Activated CD8-positive, alpha-beta memory T cell treated with anti-CD3 and anti-CD28 coated beads for 36 hours (primary cell): ENCODE results near the gene ICOSLG. TPM values are rescaled to one million over a fixed set of nuclear protein-coding genes. Genes with fewer than 3 reads are reported as not detected.
"Not testable (repeated sequence)": the region's sequence is repeated elsewhere in the genome, so short reads cannot be mapped to it uniquely, and the experiment has no call there.

Experiments used
- CTCF ChIA-PET: fragments of 350-600 bp; sonication (Branson Sonifier 250); formaldehyde crosslinking; loops from one replicate; lab custom pipeline; 2021; ENCODE audit warnings: antibody characterized with exemption; lab: Charles Lee
- POLR2A ChIA-PET: fragments of 350-600 bp; sonication (Branson Sonifier 250); formaldehyde crosslinking; loops from one replicate; lab custom pipeline; 2021; ENCODE audit warnings: antibody characterized with exemption; lab: Charles Lee
- total RNA-seq, 2 experiments: library from RNA; stranded (reverse); gene quantifications; one replicate each; pipeline ENCODE4 v1.2.3, GENCODE V29; 2021

Gene ICOSLG, protein sequence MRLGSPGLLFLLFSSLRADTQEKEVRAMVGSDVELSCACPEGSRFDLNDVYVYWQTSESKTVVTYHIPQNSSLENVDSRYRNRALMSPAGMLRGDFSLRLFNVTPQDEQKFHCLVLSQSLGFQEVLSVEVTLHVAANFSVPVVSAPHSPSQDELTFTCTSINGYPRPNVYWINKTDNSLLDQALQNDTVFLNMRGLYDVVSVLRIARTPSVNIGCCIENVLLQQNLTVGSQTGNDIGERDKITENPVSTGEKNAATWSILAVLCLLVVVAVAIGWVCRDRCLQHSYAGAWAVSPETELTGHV
- 1 to 10 TPM; 1.2 to 1.4 TPM for total RNA-seq

DNA sequence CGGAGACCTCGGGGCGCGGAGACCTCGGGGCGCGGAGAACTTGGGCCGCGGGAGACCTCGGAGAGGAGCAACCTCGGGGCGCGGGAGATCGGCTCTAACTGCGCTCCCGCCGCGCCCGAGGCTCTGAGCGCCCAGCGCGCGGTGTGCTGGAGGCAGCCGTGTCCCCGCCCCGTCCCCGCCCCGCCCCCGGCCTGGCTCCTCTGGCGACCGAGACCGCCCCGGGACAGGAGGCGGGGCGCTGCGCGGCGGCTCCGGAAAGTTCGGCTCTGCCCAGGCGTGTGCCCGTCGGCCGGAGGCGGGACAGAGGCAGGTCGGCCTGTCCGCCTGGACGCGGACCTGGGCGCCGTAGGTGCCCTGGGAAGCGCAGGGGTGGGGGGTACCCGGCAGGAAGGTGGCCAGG lies at the start of gene ICOSLG:
Gene ICOSLG, minus strand, starts transcription at position 102 of the 400 bp plus-strand sequence. CDS start 126 bp downstream, outside the sequence.
- CTCF ChIA-PET, POLR2A ChIA-PET: not testable (repeated sequence)

DNA sequence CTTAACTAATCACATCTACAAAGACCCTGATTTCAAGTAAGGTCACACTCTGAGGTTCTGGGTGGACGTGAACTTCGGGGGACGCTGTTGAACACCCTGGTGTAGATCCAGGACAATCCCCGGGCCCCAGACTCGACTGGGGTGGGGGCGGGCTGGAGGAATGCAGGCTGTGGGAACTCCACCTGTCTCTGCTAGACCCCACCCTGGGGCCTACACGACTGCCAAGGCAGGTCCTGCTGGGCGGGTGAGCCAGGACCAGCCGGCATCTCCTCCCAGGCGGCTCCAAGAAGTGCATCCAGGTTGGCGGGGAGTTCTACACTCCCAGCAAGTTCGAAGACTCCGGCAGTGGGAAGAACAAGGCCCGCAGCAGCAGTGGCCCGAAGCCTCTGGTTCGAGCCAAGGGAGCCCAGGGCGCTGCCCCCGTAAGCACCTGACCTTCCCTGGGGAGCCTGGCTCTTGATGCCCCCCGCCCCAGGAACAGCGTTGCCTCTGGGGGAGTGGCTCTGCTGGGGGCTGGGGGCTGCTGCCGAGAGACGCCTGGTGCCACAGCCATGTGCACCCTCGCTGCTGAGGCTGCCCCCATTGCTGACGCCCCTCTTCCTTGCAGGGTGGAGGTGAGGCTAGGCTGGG lies 48.8 kb upstream of the ICOSLG start:
- ChIA-PET CTCF (no interaction called here), POLR2A (no interaction called here)

DNA sequence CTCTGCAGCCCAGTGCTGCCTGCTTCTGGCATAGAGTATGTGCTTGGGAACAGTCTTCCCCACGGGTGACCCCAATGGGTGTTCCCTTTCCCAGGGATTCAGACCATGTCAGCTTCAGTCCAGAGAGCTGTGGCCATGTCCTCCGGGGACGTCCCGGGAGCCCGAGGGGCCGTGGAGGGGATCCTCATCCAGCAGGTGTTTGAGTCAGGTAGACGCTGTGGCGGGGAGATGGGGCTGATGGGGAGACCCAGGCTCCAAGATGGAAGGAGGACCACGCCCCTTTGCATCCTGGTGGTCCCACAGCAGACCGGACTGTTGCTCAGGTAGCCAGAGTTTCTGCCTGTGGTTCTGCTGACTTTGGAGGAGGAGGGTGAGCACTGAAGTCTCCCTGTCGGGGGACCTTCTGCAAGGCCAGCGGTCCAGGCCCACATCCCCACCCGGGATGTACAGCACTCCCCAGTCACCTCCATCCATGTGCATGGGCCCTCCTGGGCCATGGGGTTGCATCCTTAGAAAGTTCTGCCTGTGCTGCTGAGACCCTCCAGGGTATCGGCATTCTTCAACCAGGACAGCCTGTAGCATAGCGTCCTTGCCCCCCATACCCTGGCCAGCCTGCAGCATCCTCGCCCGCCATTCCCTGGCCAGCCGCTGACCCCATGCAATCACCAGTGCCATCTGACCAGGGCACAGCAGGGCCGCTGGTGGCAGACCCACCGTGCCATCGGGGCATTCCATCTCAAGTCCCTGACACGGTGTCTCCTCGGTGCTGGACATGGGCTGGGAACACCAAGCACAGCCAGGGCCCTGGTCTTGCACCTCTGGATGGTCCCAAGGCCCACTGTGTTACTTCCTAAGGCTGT lies 47.7 kb upstream of the ICOSLG start:
- POLR2A ChIA-PET, result no interaction called here
- CTCF ChIA-PET, result no interaction called here

DNA sequence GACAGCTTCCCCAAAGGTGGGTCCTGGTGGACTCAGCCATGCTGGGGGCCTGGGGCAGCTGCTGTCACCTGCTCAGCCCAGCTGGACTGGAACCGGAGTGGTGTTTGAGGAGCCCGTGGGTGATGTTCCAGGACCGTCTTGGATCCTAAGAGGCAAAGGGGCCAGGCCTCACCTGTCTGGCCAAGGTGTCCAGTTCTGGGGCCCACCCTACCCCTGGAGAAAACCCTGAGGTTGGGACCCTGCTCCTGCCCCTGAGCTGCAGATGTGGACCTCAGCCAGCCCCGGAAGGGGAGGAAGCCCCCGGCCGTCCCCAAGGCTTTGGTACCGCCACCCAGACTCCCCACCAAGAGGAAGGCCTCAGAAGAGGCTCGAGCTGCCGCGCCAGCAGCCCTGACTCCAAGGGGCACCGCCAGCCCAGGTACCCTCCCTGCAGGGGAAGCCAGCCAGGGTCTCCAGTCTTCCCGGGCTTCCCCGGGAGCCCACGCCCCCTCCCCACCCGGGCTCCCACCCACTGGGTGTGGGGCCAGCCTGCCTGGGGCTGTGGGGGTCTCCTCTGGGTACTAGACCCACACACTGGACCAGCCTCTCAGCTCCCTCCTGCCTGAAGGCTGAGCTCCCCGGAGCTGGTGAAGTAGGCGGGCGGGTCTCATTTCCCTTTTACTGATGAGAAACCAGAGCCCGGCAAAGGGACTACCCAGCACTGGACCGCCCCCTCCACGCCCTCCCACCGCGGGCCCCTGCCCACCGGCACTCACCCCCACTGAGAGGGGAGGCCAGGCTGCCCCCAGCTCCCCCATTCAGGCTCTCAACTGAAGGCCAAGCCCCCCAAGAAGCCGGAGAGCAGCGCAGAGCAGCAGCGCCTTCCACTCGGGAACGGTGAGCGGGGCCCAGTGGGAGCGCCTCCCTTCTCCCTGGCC lies 46.2 kb upstream of the ICOSLG start:
- POLR2A ChIA-PET, result no interaction called here
- CTCF ChIA-PET, result interaction anchor here (2.2 kb wide), 1 partner anchor 11 kb away, joined by 6 read pairs; no protein-coding TSS in a partner anchor

DNA sequence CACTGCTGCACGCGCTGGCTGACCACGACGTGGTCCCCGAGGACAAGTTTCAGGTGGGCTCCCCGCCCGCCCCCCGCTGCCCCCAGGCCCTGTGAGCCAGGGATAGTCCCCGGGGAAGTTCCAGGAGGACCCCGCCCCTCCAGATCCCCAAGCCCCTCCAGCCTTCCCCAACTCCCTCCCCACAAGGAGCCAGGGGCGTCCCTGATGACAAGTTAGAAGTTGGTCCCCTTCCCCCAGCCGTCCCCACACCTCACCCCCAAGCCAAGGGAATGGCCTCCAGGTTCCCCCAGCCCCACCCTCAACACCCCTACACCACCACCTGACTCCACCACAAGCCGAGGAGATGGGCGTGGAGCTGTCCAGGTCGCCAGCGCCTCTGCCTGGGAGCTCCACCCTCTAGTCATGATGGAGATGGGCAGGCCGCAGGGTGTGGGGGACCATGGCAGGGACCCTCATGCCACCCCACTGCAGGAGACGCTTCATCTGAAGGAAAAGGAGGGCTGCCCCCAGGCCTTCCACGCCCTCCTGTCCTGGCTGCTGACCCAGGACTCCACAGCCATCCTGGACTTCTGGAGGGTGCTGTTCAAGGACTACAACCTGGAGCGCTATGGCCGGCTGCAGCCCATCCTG lies 45.5 kb upstream of the ICOSLG start:
- CTCF ChIA-PET, result interaction anchor here (2.2 kb wide), 1 partner anchor 12 kb away, joined by 6 read pairs; no protein-coding TSS in a partner anchor
- POLR2A ChIA-PET, result no interaction called here

DNA sequence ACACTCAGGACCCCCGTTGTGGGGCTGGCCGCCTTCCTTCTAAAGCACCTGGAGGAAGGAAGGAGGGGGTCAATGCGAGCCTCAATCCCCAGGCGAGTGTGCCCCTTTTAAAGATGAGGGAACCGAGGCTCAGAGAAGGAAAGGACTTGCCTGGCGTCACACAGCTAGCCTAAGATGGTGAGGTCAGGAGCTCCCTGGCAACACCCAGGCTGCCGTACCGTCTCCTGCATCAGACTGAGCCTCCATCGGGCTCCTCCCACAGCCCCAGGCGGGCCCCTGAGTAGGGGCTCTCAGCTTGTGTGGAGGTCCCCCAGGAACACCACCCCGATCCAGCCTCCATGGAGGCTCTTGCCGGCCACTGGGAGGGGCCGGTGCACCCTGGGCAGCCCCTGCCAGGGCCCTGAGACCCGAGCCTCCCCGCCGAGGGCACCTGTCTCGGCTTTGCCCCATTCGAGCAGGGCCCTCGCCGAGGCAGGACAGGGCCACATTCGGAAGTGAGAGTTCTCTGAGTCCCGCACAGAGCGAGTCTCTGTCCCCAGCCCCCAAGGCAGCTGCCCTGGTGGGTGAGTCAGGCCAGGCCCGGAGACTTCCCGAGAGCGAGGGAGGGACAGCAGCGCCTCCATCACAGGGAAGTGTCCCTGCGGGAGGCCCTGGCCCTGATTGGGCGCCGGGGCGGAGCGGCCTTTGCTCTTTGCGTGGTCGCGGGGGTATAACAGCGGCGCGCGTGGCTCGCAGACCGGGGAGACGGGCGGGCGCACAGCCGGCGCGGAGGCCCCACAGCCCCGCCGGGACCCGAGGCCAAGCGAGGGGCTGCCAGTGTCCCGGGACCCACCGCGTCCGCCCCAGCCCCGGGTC lies 44.6 kb upstream of the ICOSLG start, which contains the start of gene AIRE:
Gene AIRE, plus strand, starts transcription at position 739 of the 855 bp plus-strand sequence. CDS start 131 bp downstream, outside the sequence.
- ChIA-PET POLR2A (no interaction called here), CTCF (interaction anchor here (2.2 kb wide), 1 partner anchor 13 kb away, joined by 6 read pairs; no protein-coding TSS in a partner anchor)

DNA sequence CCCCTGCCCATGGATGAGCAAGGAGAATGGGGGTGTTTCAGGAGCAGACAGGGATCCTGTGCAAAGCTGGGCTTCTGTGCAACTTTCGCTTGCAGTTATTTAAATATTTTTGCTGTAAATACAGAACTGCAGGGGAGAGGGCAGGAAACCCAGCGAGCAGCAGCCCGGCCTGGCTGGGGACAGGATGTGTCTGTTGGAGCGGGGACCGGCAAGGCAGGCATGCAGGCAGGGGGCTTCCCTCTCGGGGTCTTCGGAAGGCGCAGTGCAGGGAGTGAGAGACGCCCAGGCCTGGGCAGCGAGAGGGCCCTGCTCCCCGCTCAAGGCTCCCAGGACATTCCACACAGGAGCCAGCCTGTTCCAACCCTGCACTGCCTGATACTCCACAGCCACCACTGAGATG lies 43.2 kb upstream of the ICOSLG start:
- ChIA-PET POLR2A (no interaction called here), CTCF (no interaction called here)

DNA sequence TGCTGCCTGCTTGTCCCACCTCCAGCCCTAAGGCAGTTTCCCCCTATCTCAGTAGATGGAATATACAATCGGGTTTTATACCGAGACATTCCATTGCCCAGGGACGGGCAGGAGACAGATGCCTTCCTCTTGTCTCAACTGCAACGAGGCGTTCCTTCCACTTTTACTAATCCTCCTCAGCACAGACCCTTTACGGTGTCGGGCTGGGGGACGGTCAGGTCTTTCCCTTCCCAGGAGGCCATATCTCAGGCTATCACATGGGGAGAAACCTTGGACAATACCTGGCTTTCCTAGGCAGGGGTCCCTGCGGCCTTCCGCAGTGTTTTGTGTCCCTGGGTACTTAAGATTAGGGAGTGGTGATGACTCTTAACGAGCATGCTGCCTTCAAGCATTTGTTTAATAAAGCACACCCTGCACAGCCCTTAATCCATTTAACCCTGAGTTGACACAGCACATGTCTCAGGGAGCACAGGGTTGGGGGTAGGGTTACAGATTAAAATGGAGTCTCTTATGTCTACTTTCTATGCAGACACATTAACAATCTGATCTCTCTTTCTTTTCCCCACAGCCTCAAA lies 42.6 kb upstream of the ICOSLG start:
- CTCF ChIA-PET, POLR2A ChIA-PET: not testable (repeated sequence)

DNA sequence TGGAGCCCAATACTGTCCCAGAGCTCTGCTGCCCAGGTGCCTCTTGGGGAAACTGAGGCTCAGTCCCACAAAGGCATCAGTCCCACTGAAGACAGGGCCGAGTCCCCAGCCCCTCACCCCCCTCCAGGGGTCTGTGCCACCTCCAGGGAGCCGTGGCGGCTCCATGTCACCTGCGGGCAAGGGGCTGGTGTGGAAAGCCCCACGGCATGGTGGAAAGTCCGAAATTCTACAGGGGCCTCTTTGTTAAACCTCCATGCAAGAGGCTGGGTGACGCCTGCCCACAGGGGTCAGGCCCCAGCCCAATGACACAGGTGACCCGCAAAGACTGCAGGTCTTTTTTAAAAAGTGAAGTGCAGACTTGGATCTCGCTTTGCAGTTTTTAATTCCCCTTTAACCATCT lies 41.6 kb upstream of the ICOSLG start:
- CTCF ChIA-PET, result interaction anchor here (1.3 kb wide), 1 partner anchor 16 kb away, joined by 3 read pairs; no protein-coding TSS in a partner anchor
- POLR2A ChIA-PET, result no interaction called here

DNA sequence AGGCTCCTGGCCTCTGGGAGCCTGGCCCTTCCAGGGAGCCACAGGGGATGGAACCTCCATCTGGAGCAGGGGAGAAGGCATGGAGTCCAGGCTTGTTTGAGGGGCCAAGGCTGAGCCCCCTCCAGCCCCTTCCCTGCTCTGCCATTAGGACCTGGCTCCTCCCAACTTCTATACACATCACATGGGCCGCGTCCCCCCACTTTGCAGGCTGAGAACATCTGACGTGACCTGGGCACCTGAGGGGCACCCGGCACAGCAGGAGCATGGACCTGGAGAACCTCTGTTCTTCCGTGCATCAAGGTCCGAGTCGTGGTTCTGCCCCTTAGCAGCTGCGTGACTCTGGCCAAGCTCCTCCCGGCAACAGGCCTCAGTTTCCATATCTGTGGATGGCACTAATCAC lies 41.1 kb upstream of the ICOSLG start:
- ChIA-PET POLR2A (no interaction called here), CTCF (interaction anchor here (1.3 kb wide), 1 partner anchor 15 kb away, joined by 3 read pairs; no protein-coding TSS in a partner anchor)

DNA sequence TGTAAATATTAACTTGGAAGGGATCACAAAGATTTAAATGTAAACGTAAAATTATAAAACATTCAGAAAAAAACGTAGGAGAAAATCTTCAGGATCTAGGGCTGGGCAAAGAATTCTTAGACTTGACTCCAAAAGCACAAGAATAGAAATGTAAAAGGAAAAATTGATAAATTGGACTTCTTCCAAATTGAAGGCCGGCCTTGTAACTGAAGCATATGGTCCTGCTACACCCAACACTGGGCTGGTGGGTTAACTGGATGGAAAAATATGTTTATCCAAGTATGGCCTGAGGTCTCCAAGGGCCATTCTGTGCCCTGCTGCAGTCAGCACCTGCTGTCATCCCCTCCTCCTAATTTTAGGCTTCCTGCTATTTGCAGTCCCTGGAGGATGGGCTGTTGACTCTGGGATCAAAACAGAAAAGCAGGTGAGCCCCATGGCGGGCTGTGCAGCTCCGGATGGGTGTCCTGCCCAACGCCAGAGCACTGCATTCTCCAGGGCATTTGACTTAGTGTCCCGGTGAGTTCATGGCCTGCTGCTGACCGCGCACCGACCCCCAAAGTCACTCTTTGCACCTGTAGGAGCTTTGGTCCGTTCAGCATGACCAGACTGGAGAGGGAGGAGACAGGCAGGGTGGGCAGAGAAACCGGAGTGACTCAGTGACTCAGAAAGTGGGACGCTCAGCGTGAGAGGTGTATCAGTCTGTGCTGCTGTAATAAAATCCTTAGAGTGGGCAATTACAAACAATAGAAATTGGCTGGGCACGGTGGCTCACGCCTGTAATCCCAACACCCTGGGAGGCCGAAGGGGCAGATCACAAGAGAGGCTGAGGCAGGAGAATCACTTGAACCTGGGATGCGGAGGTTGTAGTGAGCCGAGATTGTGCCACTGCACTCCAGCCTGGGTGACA lies 38.9 kb upstream of the ICOSLG start:
- CTCF ChIA-PET, result no interaction called here
- POLR2A ChIA-PET, result no interaction called here

DNA sequence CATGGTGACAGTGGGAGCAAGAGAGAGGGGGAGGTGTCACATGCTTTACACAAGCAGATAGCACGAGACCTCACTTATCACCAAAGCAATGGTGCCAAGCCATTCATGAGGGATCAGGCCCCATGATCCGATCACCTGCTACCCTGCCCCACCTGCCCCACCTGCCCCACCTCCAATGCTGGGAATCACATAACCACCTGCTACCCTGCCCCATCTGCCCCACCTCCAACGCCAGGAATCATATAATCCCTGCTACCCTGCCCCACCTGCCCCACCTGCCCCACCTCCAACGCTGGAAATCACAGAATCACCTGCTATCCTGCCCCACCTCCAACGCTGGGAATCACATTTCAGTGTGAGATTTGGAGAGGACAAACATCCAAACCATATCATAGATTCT lies 34.3 kb upstream of the ICOSLG start:
- CTCF ChIA-PET, result no interaction called here

DNA sequence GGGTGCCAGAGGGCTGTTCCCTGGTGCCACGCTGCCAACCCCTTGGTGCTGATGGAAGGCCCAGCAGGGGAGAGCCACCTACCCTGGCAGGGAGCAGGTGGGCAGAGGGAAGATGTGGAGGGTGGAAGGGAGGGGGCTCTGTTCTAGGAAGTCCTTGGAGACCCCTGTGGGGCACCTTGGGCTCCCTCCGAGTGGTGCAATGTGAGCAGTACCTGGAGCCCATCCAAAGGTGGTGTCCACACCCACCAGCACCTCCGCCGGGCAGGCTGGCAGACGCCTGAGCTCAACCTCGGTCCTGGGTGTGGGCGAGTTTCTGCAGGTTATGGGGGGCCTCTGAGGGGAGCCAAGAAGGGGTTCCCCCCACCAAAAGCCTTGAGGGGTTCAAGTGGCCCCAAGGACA lies 32.3 kb upstream of the ICOSLG start:
- ChIA-PET POLR2A (no interaction called here), CTCF (interaction anchor here (1.2 kb wide), 1 partner anchor 24 kb away, joined by 5 read pairs; no protein-coding TSS in a partner anchor)

More for the DNA sequence above, 34.3 kb upstream of the ICOSLG start:
- POLR2A ChIA-PET, result no interaction called here

DNA sequence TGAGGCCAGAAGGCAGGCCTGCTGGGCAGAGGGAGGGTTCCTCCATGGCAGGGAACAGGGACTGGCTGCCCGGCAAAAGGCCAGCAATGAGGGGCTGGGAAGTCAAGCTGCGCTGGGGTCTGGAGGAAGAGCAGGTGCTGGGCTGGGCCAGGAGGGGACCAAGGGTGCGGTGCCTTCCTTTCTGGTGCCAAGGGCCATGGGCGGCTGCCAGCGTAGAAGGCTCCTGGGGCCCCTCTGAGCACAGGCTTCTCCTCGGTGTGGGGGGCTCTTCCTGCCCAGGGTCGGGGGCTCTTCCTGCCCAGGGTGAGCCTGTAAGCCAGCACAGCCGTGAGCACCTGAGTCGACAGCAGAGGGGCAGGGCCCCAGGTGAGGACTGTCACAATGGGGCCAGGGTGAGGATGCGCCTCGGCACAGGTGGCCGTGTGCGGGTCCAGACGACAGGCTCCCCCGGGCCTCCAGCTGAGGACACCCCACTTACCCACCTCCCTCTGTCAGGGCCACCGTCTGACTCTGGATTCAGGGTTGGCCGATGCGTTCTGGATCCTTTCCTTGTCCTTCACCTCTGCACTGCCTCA lies 31.6 kb upstream of the ICOSLG start:
- CTCF ChIA-PET, result interaction anchor here (1.2 kb wide), 1 partner anchor 25 kb away, joined by 5 read pairs; no protein-coding TSS in a partner anchor
- POLR2A ChIA-PET, result no interaction called here

DNA sequence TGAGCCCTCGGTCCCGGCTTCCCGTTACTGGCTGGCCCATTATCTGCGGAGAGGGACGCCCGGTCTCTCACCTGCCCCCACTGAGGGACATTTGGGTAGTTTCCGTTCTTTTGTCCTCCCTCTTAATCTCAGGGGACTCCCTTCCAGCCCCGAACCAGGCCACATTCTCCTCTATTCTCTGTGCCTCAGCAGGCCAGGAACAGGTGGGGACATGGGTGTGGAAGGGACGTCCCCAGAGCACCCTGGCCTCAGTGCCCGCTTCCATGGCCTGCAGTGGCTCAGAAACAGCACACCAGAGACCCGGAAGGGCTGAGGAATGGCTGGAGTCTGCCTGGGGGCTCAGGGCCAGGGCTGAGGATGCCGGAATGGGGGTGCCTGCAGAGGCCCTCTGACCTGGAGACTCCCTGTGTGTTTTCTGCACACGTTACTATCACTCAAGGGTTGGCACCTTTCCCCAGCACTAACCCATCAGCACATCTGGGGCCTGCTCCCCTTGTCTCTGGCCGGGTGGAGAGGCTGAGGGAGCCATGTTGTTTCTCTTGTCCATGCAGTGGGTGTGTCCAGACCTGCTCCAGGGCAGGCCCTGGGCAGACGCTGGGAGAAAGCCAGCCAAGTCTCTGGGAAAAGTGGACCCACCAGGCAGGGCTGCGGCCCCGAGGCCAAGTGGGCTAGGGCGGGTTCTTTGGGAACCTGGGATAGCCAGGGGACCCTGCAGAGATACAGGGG lies 31.0 kb upstream of the ICOSLG start:
- POLR2A ChIA-PET, result interaction anchor here (0.7 kb wide), 1 partner anchor 90 kb away, joined by 3 read pairs; no protein-coding TSS in a partner anchor
- CTCF ChIA-PET, result interaction anchor here (1.2 kb wide), 1 partner anchor 26 kb away, joined by 5 read pairs; no protein-coding TSS in a partner anchor
